ENCODE results near the gene CCR3.

The CCR3 gene

GRCh38 chr3:46272028-46272451 lies 29.8 kb downstream of the CCR3 start:
- DNase-seq (ENCODE audit: low read depth): no peak

- DNase-seq (ENCODE audit: low read depth): peak; percentile 60
These were observed 34.3 kb downstream of the CCR3 start for GRCh38 chr3:46276497-46277099.

GRCh38 chr3:46277476-46277875 lies 35.2 kb downstream of the CCR3 start:
- DNase-seq (ENCODE audit: low read depth): no peak

- DNase-seq (ENCODE audit: low read depth): no peak
These were observed 36.8 kb downstream of the CCR3 start for GRCh38 chr3:46278816-46279672.

- peak; percentile 24 for DNase-seq (ENCODE audit: low read depth)
These were observed 38.0 kb downstream of the CCR3 start for GRCh38 chr3:46280105-46280797.

GRCh38 chr3:46281551-46281950 lies 39.3 kb downstream of the CCR3 start:
- DNase-seq (ENCODE audit: low read depth): no peak

GRCh38 chr3:46282041-46282440 lies 39.8 kb downstream of the CCR3 start:
- no peak for DNase-seq (ENCODE audit: low read depth)

- DNase-seq (ENCODE audit: low read depth): no peak
These were observed 40.4 kb downstream of the CCR3 start for GRCh38 chr3:46282696-46283095.

GRCh38 chr3:46283881-46284450 lies 41.7 kb downstream of the CCR3 start:
- no peak for DNase-seq (ENCODE audit: low read depth)

GRCh38 chr3:46284981-46285683 lies 42.9 kb downstream of the CCR3 start:
- peak; percentile 23 for DNase-seq (ENCODE audit: low read depth)

GRCh38 chr3:46285931-46286619 lies 43.8 kb downstream of the CCR3 start:
- no peak for DNase-seq (ENCODE audit: low read depth)

- no peak for DNase-seq (ENCODE audit: low read depth)
These were observed 44.8 kb downstream of the CCR3 start for GRCh38 chr3:46286947-46287565.

GRCh38 chr3:46289551-46289950 lies 47.3 kb downstream of the CCR3 start:
- DNase-seq (ENCODE audit: low read depth): no peak

- DNase-seq (ENCODE audit: low read depth): no peak
These were observed 47.7 kb downstream of the CCR3 start for GRCh38 chr3:46289966-46290365.

GRCh38 chr3:46291046-46291445 lies 48.8 kb downstream of the CCR3 start:
- no peak for DNase-seq (ENCODE audit: low read depth)

- no peak for DNase-seq (ENCODE audit: low read depth)
These were observed 50.9 kb downstream of the CCR3 start for GRCh38 chr3:46293035-46293724.

- no peak for DNase-seq (ENCODE audit: low read depth)
These were observed 52.0 kb downstream of the CCR3 start for GRCh38 chr3:46293991-46294833.

- DNase-seq (ENCODE audit: low read depth): no peak
These were observed 54.6 kb downstream of the CCR3 start for GRCh38 chr3:46296826-46297225.

- DNase-seq (ENCODE audit: low read depth): no peak
These were observed 55.6 kb downstream of the CCR3 start for GRCh38 chr3:46297658-46298423.

Measured in activated T-helper 1 cell treated with Interleukin-2 at 50 U/mL for 16 hours (primary cell).